Measurements from ENCODE around the gene ECT2L.

GRCh38 chr6:138914701-138915100 is 118.8 kb downstream of the ECT2L start:
- TF ChIP-seq, protein P1, sequence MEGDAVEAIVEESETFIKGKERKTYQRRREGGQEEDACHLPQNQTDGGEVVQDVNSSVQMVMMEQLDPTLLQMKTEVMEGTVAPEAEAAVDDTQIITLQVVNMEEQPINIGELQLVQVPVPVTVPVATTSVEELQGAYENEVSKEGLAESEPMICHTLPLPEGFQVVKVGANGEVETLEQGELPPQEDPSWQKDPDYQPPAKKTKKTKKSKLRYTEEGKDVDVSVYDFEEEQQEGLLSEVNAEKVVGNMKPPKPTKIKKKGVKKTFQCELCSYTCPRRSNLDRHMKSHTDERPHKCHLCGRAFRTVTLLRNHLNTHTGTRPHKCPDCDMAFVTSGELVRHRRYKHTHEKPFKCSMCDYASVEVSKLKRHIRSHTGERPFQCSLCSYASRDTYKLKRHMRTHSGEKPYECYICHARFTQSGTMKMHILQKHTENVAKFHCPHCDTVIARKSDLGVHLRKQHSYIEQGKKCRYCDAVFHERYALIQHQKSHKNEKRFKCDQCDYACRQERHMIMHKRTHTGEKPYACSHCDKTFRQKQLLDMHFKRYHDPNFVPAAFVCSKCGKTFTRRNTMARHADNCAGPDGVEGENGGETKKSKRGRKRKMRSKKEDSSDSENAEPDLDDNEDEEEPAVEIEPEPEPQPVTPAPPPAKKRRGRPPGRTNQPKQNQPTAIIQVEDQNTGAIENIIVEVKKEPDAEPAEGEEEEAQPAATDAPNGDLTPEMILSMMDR (IDR thresholded peaks at IDR 0.05; ENCODE audit: low read depth, low read length), result no peak
- no peak for TF ChIP-seq EZH2phosphoT487 (IDR thresholded peaks at IDR 0.05; ENCODE audit: low read depth)

Data from OCI-LY3 (cell line).